Anterior cingulate cortex (tissue), 58 donors: ENCODE measurements around the gene TMPRSS2.

Experiments used
- DNase-seq, 58 donors: peaks; one replicate each; lab custom pipeline; 2025; lab: John Stamatoyannopoulos, UW

The TMPRSS2 gene

GRCh38 chr21:41507521-41508414 is at the start of gene TMPRSS2:
TMPRSS2 (minus strand) TSS chr21:41508158; CDS start chr21:41498133, 10,025 bp downstream.
- DNase-seq = no peak

GRCh38 chr21:41555057-41555456 is 47.1 kb upstream of the TMPRSS2 start:
- no peak for DNase-seq

- DNase-seq = no peak
These were observed 44.3 kb upstream of the TMPRSS2 start for GRCh38 chr21:41552254-41552653.

GRCh38 chr21:41548781-41549180 is 40.8 kb upstream of the TMPRSS2 start:
- DNase-seq = no peak

- no peak for DNase-seq
These were observed 39.2 kb upstream of the TMPRSS2 start for GRCh38 chr21:41547111-41547510.

- DNase-seq = no peak
These were observed 37.8 kb upstream of the TMPRSS2 start for GRCh38 chr21:41545500-41546359.

- DNase-seq = no peak
These were observed 34.8 kb upstream of the TMPRSS2 start for GRCh38 chr21:41542727-41543126.

GRCh38 chr21:41537356-41537755 is 29.4 kb upstream of the TMPRSS2 start:
- no peak for DNase-seq

- no peak for DNase-seq
These were observed 28.8 kb upstream of the TMPRSS2 start for GRCh38 chr21:41536827-41537103.

GRCh38 chr21:41536076-41536826 is 28.3 kb upstream of the TMPRSS2 start:
- no peak for DNase-seq

GRCh38 chr21:41530366-41530765 is 22.4 kb upstream of the TMPRSS2 start:
- no peak for DNase-seq

- no peak for DNase-seq
These were observed 21.8 kb upstream of the TMPRSS2 start for GRCh38 chr21:41529769-41530168.

GRCh38 chr21:41526478-41527087 is 18.6 kb upstream of the TMPRSS2 start:
- no peak for DNase-seq

GRCh38 chr21:41523175-41523574 is 15.2 kb upstream of the TMPRSS2 start:
- DNase-seq = no peak

- DNase-seq = no peak
These were observed 13.6 kb upstream of the TMPRSS2 start for GRCh38 chr21:41521489-41522027.

- DNase-seq = no peak
These were observed 12.8 kb upstream of the TMPRSS2 start for GRCh38 chr21:41520560-41521442.

- no peak for DNase-seq
These were observed 12.0 kb upstream of the TMPRSS2 start for GRCh38 chr21:41519806-41520559.

- DNase-seq = no peak
These were observed 10.8 kb upstream of the TMPRSS2 start for GRCh38 chr21:41518757-41519156.
